Panc1 (cell line): ENCODE results near the gene HSBP1.

ENCODE experiments used
- CTCF ChIP-seq: fragments of 450-650 bp; IDR thresholded peaks from 2 replicates; pipeline ENCODE4 v1.5.1; 2017; ENCODE audit warnings: mild to moderate bottlenecking
- POLR2AphosphoS5 ChIP-seq: IDR thresholded peaks from 2 replicates; pipeline ENCODE4 v1.6.1; 2012; ENCODE audit warnings: mild to moderate bottlenecking, low read depth, low read length, moderate library complexity
- REST ChIP-seq, 2 experiments: IDR thresholded peaks; 2 replicates each; pipeline ENCODE4 v1.6.1; 2011 to 2012; ENCODE audit warnings: low read depth in 2 of 2, control low read depth in 1 of 2, low read length in 1 of 2, mild to moderate bottlenecking in 1 of 2, moderate library complexity in 1 of 2; ENCODE audit not compliant: insufficient read depth in 1 of 2
- SIN3A ChIP-seq: IDR thresholded peaks from 2 replicates; pipeline ENCODE4 v1.6.1; 2012; ENCODE audit warnings: low read depth, mild to moderate bottlenecking, low read length, moderate library complexity, borderline replicate concordance; ENCODE audit not compliant: insufficient read depth

- TF ChIP-seq CTCF (no peak), POLR2AphosphoS5 (no peak), SIN3A (no peak), REST (IDR thresholded peaks at IDR 0.05; ENCODE audit: insufficient read depth in 1 of 2, low read depth in 2 of 2, low read length in 1 of 2) (no peak)
Measured at GRCh38 chr16:83854420-83854819, 46.6 kb downstream of the HSBP1 start.
